BJ (cell line): ENCODE measurements around the gene BAZ2B. TPM values are rescaled to one million over a fixed set of nuclear protein-coding genes. Genes with fewer than 3 reads are reported as not detected.

Experiments
- CTCF ChIA-PET: fragments of 350-600 bp; formaldehyde crosslinking; extraction: SDS; loops from one replicate; lab custom pipeline; 2021; ENCODE audit warnings: antibody characterized with exemption, inconsistent platforms; lab: Yijun Ruan, JAX
- POLR2A ChIA-PET: fragments of 300-600 bp; sonication (Branson Sonifier 250); formaldehyde crosslinking; extraction: SDS; loops from one replicate; lab custom pipeline; 2021; ENCODE audit warnings: antibody characterized with exemption; lab: Charles Lee
- DNase-seq: peaks from one replicate; pipeline ENCODE4 v3.0.0-alpha.2; 2011; ENCODE audit warnings: low read depth
- H3K27me3 ChIP-seq: 2 replicates; pipeline ENCODE4 v1.6.0; 2011; ENCODE audit warnings: low read length; ENCODE audit not compliant: control insufficient read depth, insufficient read depth
- H3K36me3 ChIP-seq: 2 replicates; pipeline ENCODE4 v1.5.1; 2011; ENCODE audit warnings: low read length; ENCODE audit not compliant: control insufficient read depth, insufficient read depth
- H3K4me3 ChIP-seq: 2 replicates; pipeline ENCODE4 v1.5.1; 2011; ENCODE audit warnings: low read depth, mild to moderate bottlenecking, control low read depth, low read length
- CTCF ChIP-seq: IDR thresholded peaks from 2 replicates; pipeline ENCODE4 v1.5.1; 2011; ENCODE audit warnings: low read depth, mild to moderate bottlenecking, control low read depth, inconsistent platforms, low read length, moderate library complexity; ENCODE audit not compliant: insufficient read depth
- polyA plus RNA-seq: library from polyadenylated mRNA; depleted of rRNA; stranded (reverse); fragments of >200 nt; gene quantifications from 2 replicates; pipeline ENCODE4 v1.2.3, GENCODE V29; 2011

Gene BAZ2B
- polyA plus RNA-seq, 1 experiment: 16.0 TPM

GRCh38 chr2:159612255-159612901 lies 4.0 kb downstream of the BAZ2B start:
- no peak for TF ChIP-seq CTCF
- Histone ChIP-seq H3K4me3 (no peak overlapping the region), H3K27me3 (no peaks in the 10 kb centered on the region), H3K36me3 (no peaks in the 10 kb centered on the region)
- CTCF ChIA-PET: no interaction called here
- no peak for DNase-seq
- POLR2A ChIA-PET: no interaction called here

GRCh38 chr2:159609811-159610549 lies 6.4 kb downstream of the BAZ2B start:
- H3K27me3 ChIP-seq: no peaks in the 10 kb centered on the region
- H3K36me3 ChIP-seq: no peaks in the 10 kb centered on the region
- DNase-seq: no peak
- ChIA-PET CTCF (interaction anchor here (1.1 kb wide), 1 partner anchor 19 kb away, joined by 3 read pairs; no protein-coding TSS in a partner anchor), POLR2A (no interaction called here)
- TF ChIP-seq CTCF: no peak
- H3K4me3 ChIP-seq: no peak overlapping the region

- ChIA-PET CTCF (no interaction called here), POLR2A (no interaction called here)
- Histone ChIP-seq H3K27me3 (no peaks in the 10 kb centered on the region), H3K4me3 (no peak overlapping the region), H3K36me3 (no peaks in the 10 kb centered on the region)
- no peak for TF ChIP-seq CTCF
- no peak for DNase-seq
These were observed 7.5 kb downstream of the BAZ2B start for GRCh38 chr2:159608723-159609308.

- no peak overlapping the region for H3K4me3 ChIP-seq
- H3K36me3 ChIP-seq: no peaks in the 10 kb centered on the region
- no peaks in the 10 kb centered on the region for H3K27me3 ChIP-seq
- no peak for DNase-seq
- POLR2A ChIA-PET: no interaction called here
- TF ChIP-seq CTCF: no peak
- CTCF ChIA-PET: no interaction called here
These were observed 8.2 kb downstream of the BAZ2B start for GRCh38 chr2:159608108-159608507.

- POLR2A ChIA-PET: no interaction called here
- no peaks in the 10 kb centered on the region for H3K27me3 ChIP-seq
- H3K36me3 ChIP-seq: no peaks in the 10 kb centered on the region
- no peak for DNase-seq
- H3K4me3 ChIP-seq: no peak overlapping the region
- CTCF ChIA-PET: no interaction called here
- no peak for TF ChIP-seq CTCF
These were observed 10.1 kb downstream of the BAZ2B start for GRCh38 chr2:159606287-159606686.
